ENCODE measurements around the gene NF2.

The NF2 gene

GRCh38 chr22:29673361-29674066 lies 70.1 kb downstream of the NF2 start:
- DNase-seq, result no peak

DNA sequence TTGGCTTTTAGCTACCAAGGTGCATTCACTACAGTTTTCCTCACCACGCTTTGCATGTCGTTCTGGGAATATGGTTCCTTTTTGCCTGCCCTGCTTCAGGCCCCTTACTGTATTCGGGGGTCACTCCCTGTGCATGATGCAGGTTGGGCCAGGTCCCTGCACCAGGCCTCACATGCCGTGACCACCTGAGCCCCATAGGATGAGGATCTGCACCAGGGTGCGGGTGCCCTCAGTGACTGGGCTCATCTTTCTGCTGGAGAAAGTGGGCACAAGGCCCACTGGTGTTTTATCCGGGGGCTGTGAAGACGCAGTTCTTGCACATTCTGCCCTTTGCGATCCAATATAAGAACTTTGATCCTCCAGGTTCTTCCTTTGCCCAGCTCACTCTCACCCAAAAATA lies 70.7 kb downstream of the NF2 start:
- no peak for DNase-seq

DNA sequence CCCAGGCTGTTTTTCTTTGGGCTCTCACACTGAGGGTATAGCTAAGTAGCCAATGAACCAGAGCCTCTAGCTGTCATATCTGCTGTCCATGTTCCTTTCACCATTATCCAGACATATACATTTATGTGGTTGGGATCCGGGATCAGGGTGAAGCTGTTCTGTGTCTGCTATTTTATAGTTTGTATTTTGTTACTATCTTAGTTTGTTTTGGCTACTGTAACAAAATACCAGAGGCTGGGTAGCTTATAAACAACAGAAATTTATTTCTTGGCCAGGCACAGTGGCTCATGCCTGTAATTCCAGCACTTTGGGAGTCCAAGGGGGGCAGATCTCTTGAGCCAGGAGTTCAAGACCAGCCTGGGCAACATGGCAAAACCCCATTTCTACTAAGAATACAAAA lies 75.9 kb downstream of the NF2 start:
- DNase-seq, result no peak

- DNase-seq, result no peak
Measured at GRCh38 chr22:29683536-29683935, 80.1 kb downstream of the NF2 start.

GRCh38 chr22:29684244-29684643 lies 80.8 kb downstream of the NF2 start:
- no peak for DNase-seq

GRCh38 chr22:29689206-29689879 lies 85.9 kb downstream of the NF2 start:
- DNase-seq, result no peak

GRCh38 chr22:29689880-29690213 lies 86.4 kb downstream of the NF2 start:
- DNase-seq, result peak in 1 of 2 donors; percentile 29

DNA sequence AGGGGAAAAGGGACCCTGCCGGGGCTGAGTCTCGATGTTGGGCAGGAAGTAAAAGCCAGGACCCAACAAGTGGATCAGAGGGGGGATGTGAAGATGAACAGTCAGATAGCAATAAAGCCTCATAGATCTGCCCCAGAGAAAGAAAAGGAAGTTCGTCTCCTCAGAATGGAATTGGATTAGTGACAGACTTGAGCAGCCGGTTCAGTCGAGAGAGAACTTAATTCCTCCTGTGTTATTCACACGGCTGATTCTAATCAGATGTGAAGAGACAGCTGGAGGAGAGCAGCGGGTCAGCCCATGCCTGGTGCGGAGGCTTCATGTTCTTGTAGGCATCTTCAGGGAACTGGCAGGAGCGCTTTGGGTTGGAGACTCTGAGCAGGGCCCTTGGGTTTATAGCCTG lies 87.0 kb downstream of the NF2 start:
- no peak for DNase-seq

- no peak for DNase-seq
Measured at GRCh38 chr22:29691636-29692326, 88.3 kb downstream of the NF2 start.

DNA sequence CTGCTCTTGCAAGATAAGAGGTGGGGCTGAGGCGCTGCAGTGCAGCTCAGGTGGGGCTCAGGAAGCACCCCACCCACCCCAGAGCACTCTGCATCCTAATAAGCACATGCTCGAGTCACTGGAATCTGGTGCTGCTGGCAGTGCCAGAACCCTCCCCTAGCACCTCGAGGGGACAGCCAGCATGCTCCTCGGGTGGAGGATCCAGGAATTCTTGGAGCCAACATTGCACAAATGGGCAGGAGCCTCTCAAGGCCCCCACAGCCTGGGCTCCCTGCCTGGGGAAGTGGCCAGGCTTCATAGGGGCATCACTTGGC lies 88.9 kb downstream of the NF2 start:
- no peak for DNase-seq

- no peak for DNase-seq
Measured at GRCh38 chr22:29693161-29693560, 89.7 kb downstream of the NF2 start.

GRCh38 chr22:29693671-29694070 lies 90.2 kb downstream of the NF2 start:
- DNase-seq, result no peak

DNA sequence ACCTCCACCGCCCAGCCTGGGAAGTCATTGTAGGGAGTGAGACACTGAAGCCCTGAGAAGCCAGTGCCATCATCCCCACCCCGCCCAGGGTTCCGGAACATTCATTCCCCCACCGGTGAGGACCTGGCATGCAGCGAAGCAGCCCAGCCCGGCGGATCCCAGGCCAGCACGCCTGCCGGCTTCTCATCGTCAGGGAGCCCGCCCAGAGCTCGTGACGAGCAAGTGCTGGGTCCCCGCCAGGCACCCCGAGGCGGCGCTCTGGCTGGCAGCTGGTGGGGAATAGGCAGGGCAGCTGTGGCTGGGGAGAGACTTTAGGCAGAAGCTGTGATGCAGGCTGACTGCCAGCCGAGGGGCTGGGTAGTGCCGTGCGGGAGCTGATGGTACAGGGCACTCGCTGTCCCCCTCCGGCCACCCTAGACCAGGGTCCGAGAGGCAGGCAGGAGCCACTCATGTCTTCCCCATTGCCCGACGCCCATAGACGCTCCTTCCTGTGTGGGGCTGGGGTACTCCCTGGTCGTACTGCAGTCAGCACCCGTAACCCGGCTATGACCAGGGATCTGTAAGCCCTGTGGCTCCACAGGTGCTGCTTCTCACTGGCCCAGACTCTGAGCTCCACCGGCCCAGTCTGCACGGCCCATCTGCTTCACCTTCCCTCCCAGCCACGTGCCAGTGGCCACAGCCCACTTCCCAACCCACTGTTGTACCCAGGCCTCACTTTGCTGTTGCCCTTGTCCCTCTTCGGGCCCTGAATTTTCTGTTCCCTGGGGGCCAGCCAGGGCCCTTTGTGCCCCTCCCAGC lies 91.9 kb downstream of the NF2 start:
- DNase-seq, result no peak

DNA sequence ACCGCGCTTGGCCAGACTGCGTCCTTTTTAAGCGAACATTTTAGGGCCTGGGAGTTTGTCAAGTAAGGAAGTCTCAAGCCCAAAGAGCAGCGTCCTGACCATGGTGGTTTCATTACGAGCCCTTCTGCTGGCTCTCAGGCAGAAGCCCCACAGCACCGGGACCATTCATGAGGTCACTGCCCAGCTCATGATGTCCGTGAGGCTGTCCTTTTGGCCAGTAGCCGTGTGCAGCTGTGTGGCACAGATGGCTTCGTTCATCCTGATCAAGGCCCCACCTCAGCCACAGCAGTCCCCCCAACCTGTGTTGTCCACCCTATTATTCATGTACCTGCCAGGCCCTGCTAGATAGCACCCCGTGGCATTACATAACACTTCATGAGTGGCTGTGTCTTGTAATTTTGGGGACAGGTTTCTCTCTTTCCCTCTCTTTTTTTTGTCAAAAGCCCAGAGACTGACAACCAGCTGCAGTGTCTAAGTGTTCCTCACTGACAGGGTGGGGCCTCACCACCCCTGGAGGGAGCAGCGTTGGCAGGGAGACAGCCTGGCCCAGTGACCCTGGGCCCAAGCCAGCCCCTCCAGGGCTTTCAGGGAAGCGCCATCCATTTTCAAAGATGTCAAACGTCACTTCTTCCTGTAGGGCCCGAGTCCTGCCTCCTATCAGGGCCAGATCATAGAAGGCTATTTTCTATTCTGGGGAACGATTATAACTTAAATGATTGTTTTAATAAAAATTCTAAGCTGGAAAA lies 94.6 kb downstream of the NF2 start:
- DNase-seq, result no peak

- DNase-seq, result no peak
Measured at GRCh38 chr22:29700206-29700899, 96.9 kb downstream of the NF2 start.

- DNase-seq, result no peak
Measured at GRCh38 chr22:29700900-29701154, 97.4 kb downstream of the NF2 start.

- peak; percentile 31 to 34 for DNase-seq
Measured at GRCh38 chr22:29701155-29701999, 97.9 kb downstream of the NF2 start.

- no peak for DNase-seq
Measured at GRCh38 chr22:29702000-29702930, 98.8 kb downstream of the NF2 start.

DNA sequence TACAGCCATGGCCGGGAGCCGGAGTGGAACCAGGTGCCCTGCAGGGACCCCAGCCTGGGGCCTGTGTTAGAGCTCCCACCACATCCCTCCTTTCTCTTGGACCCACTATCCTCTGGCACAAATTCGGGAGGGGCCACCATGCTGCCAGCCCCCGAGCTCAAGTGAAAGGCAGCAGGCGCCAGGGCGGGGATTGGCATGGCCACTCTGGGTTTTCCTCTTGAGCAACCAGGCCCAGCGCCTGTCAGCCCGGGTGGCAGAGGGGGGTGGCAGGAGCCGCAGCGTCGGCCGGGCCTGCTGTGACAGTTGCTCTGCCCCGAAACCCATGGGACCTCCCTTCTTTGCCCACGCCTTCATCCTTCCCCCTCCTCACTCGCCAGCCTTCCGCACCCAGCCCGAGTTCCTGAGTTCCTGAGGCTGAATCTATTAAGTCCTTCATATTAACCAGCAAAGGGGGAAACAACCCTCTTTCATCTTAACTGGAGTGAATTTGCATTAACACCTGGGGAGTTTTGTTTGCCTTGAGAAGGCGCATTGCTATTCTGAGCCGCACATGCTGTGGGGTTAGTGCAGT lies 99.6 kb downstream of the NF2 start:
- DNase-seq, result no peak

DNA sequence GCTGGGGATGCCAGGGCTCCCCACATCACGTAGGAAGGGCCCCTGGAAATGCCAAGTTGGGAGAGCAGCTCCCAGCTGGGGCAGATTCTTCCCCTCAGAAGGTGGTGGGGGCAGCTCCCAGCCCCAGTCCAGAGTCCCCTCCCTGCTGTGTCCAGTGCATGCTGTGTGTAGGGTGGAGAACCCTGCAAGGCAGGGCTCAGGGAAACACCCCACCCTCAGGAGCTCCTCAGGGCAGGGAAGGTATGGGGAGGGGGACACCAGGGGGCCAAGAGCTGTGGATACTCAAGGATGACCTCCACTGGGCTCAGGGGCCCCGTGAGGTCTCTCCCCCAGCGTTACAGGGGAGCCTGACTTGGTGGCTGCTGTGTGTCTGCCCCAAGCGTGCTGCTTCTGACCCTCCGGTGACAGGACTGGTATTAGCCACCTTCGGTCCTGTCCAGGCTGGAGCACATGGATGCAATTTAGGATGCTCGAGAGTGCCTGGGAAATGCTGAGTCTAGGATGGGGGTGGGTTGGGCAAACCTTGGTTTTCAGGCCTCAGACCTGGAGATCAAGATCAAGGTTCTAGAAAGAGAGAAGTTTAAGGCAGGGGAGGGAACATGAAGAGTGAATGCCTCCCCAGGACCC lies 100.2 kb downstream of the NF2 start:
- no peak for DNase-seq
